CD14-positive monocyte (primary cell): ENCODE results near the gene CCDC194. TPM values are rescaled to one million over a fixed set of nuclear protein-coding genes. Genes with fewer than 3 reads are reported as not detected.

Experiments used
- DNase-seq, 3 donors: peaks; one replicate each; pipeline ENCODE4 v3.0.0-alpha.2; 2011 to 2022
- H2AFZ ChIP-seq: 2 replicates; pipeline ENCODE4 v1.6.0; 2012; ENCODE audit warnings: mild to moderate bottlenecking, low read depth, low read length, inconsistent platforms; ENCODE audit not compliant: insufficient read depth, poor library complexity, severe bottlenecking
- H3K27ac ChIP-seq, 2 donors: 1 replicate in 1 of 2; 2 replicates in 1 of 2; pipeline ENCODE4 v1.5.1; 2012 to 2013; ENCODE audit warnings: low read length in 2 of 2, control low read depth in 1 of 2, inconsistent platforms in 1 of 2, low read depth in 1 of 2, mild to moderate bottlenecking in 1 of 2
- H3K27me3 ChIP-seq, 2 donors: one replicate each; pipeline versions ENCODE4 v1.6.0 to v1.6.1; 2011 to 2013; ENCODE audit warnings: low read length in 2 of 2; ENCODE audit not compliant: control insufficient read depth in 2 of 2, insufficient read depth in 2 of 2
- H3K36me3 ChIP-seq, 2 donors: replicated peaks in 1 of 2; 1 replicate in 1 of 2; 2 replicates in 1 of 2; pipeline versions ENCODE4 v1.5.1 to v1.6.1; 2012 to 2013; ENCODE audit warnings: low read length in 2 of 2, control low read depth in 1 of 2, inconsistent platforms in 1 of 2, mild to moderate bottlenecking in 1 of 2; ENCODE audit not compliant: insufficient read depth in 2 of 2, control insufficient read depth in 1 of 2
- H3K4me1 ChIP-seq, 2 donors: 1 replicate in 1 of 2; 2 replicates in 1 of 2; pipeline versions ENCODE4 v1.5.1 to v1.6.1; 2012 to 2013; ENCODE audit warnings: low read length in 2 of 2, control low read depth in 1 of 2, inconsistent platforms in 1 of 2, mild to moderate bottlenecking in 1 of 2, moderate library complexity in 1 of 2; ENCODE audit not compliant: insufficient read depth in 2 of 2, control insufficient read depth in 1 of 2
- H3K4me2 ChIP-seq: replicated peaks from 2 replicates; pipeline ENCODE3; 2012; ENCODE audit warnings: low read length, moderate library complexity, mild to moderate bottlenecking; ENCODE audit not compliant: poor library complexity, severe bottlenecking; ENCODE audit errors: extremely low read depth
- H3K4me3 ChIP-seq, 3 experiments: fragments of 200-600 bp in 1 of 3; sonication (generic) in 1 of 3; replicated peaks in 1 of 3; 1 replicate in 2 of 3; 2 replicates in 1 of 3; pipeline ENCODE4 v1.5.1; 2011 to 2013; ENCODE audit warnings: low read length in 3 of 3, mild to moderate bottlenecking in 3 of 3, control low read depth in 2 of 3, low read depth in 2 of 3, inconsistent platforms in 1 of 3, moderate library complexity in 1 of 3
- H3K79me2 ChIP-seq: 2 replicates; pipeline ENCODE4 v1.6.0; 2012; ENCODE audit warnings: mild to moderate bottlenecking, control low read depth, inconsistent platforms, low read length, moderate library complexity; ENCODE audit not compliant: insufficient read depth
- H3K9ac ChIP-seq: 2 replicates; pipeline ENCODE4 v1.6.0; 2017; ENCODE audit warnings: low read length, mild to moderate bottlenecking; ENCODE audit not compliant: insufficient read depth, poor library complexity, severe bottlenecking
- H3K9me3 ChIP-seq, 2 donors: replicated peaks in 1 of 2; 1 replicate in 1 of 2; 2 replicates in 1 of 2; pipeline versions ENCODE4 v1.5.1 to v1.6.1; 2012 to 2013; ENCODE audit warnings: low read length in 2 of 2, control low read depth in 1 of 2; ENCODE audit not compliant: control insufficient read depth in 1 of 2, insufficient read depth in 1 of 2
- H4K20me1 ChIP-seq: 2 replicates; pipeline ENCODE4 v1.6.0; 2012; ENCODE audit warnings: mild to moderate bottlenecking, low read length, control low read depth, moderate library complexity; ENCODE audit not compliant: insufficient read depth
- H3K27ac Mint-ChIP-seq, 7 donors: one replicate each; pipeline ENCODE4 v1.8.0; 2020; ENCODE audit warnings: mild to moderate bottlenecking in 7 of 7, mixed read lengths in 7 of 7, moderate library complexity in 6 of 7, inconsistent platforms in 2 of 7
- H3K27me3 Mint-ChIP-seq, 3 donors: one replicate each; pipeline ENCODE4 v1.8.0; 2021 to 2022; ENCODE audit warnings: low read depth in 3 of 3, mild to moderate bottlenecking in 3 of 3, mixed read lengths in 3 of 3, moderate library complexity in 3 of 3, inconsistent platforms in 1 of 3
- H3K36me3 Mint-ChIP-seq, 2 donors: one replicate each; pipeline ENCODE4 v1.8.0; 2020; ENCODE audit warnings: mixed read lengths in 2 of 2, inconsistent platforms in 1 of 2, mild to moderate bottlenecking in 1 of 2
- H3K4me1 Mint-ChIP-seq: one replicate; pipeline ENCODE4 v1.8.0; 2020; ENCODE audit warnings: mild to moderate bottlenecking, mixed read lengths
- H3K4me3 Mint-ChIP-seq, 2 donors: one replicate each; pipeline ENCODE4 v1.8.0; 2020; ENCODE audit warnings: mild to moderate bottlenecking in 2 of 2, mixed read lengths in 2 of 2, moderate library complexity in 1 of 2
- H3K9me3 Mint-ChIP-seq, 7 donors: one replicate each; pipeline ENCODE4 v1.8.0; 2020 to 2022; ENCODE audit warnings: mixed read lengths in 7 of 7, mild to moderate bottlenecking in 6 of 7, moderate library complexity in 6 of 7, inconsistent platforms in 2 of 7
- CTCF ChIP-seq: fragments of 200-600 bp; IDR thresholded peaks from one replicate; pipeline ENCODE4 v1.8.0; 2022; ENCODE audit warnings: antibody characterized with exemption, mild to moderate bottlenecking
- WGBS: methylation state at CpG from one replicate; pipeline ENCODE4 v1.1.5; 2013; ENCODE audit warnings: missing lambda C conversion rate; ENCODE audit not compliant: insufficient coverage; 5-methylcytosine and 5-hydroxymethylcytosine counted together
- intact Hi-C, 2 donors: fragments of 100-400 bp; cut with micrococcal nuclease; formaldehyde crosslinking; loops; one replicate each; pipeline versions ENCODE4 v1.15.0 to v1.15.1; 2023
- polyA plus RNA-seq, 3 donors: library from polyadenylated mRNA; depleted of rRNA in 1 of 3; unstranded in 2 of 3; stranded (reverse) in 1 of 3; fragments of 300-500 nt in 2 of 3; fragments of >200 nt in 1 of 3; fragmentation: Illumina TruSeq in 2 of 3; gene quantifications; 1 replicate in 2 of 3; 2 replicates in 1 of 3; pipeline ENCODE4 v1.2.3, GENCODE V29; 2012 to 2021

CCDC194 gene
- polyA plus RNA-seq, 3 donors = 0.52 TPM; not detected in 2

GRCh38 chr19:17423429-17424208, 29.6 kb upstream of the CCDC194 start:
- no peak for TF ChIP-seq CTCF
- no peak for DNase-seq

GRCh38 chr19:17421942-17422341, 27.9 kb upstream of the CCDC194 start:
- DNase-seq = no peak
- Mint-ChIP-seq H3K4me1 (peaks cover 24% of the 10 kb centered on the region), H3K4me3 (no peak overlapping the region), H3K27me3 (peaks cover 0 to 2% (median 0%) of the 10 kb centered on the region in 3 donors), H3K36me3 (peaks cover 18 to 31% of the 10 kb centered on the region in 2 donors), H3K9me3 (no peaks in the 10 kb centered on the region), H3K27ac (no peak overlapping the region)
- Histone ChIP-seq H3K79me2 (no peaks in the 10 kb centered on the region), H3K27ac (no peak overlapping the region), H2AFZ (no peak overlapping the region), H3K27me3 (no peaks in the 10 kb centered on the region), H3K9ac (no peak overlapping the region), H3K9me3 (no peaks in the 10 kb centered on the region), H3K4me1 (peaks cover 15 to 29% of the 10 kb centered on the region in 2 donors), H3K36me3 (peaks cover 8 to 22% of the 10 kb centered on the region in 2 donors), H3K4me3 (no peak overlapping the region), H4K20me1 (no peaks in the 10 kb centered on the region), H3K4me2 (no peak overlapping the region)
- intact Hi-C loops = loop anchor here in 1 of 2 donors (2.0 kb wide), 1 partner anchor 15 kb away; no protein-coding TSS in a partner anchor
- TF ChIP-seq CTCF = no peak
- 97% methylated on average over 3 of the region's 4 CpGs for whole genome bisulfite sequencing

More at GRCh38 chr19:17423429-17424208, 29.6 kb upstream of the CCDC194 start:
- Histone ChIP-seq H3K9me3 (no peaks in the 10 kb centered on the region), H3K79me2 (no peaks in the 10 kb centered on the region), H4K20me1 (no peaks in the 10 kb centered on the region), H3K27ac (no peak overlapping the region), H3K36me3 (peaks cover 8 to 22% of the 10 kb centered on the region in 2 donors), H3K9ac (no peak overlapping the region), H3K4me3 (no peak overlapping the region), H3K4me1 (peaks cover 15 to 29% of the 10 kb centered on the region in 2 donors), H3K4me2 (no peak overlapping the region), H2AFZ (no peak overlapping the region), H3K27me3 (no peaks in the 10 kb centered on the region)
- Mint-ChIP-seq H3K9me3 (peaks cover 0 to 2% (median 0%) of the 10 kb centered on the region in 7 donors), H3K36me3 (peaks cover 16 to 29% of the 10 kb centered on the region in 2 donors), H3K4me1 (peaks cover 24% of the 10 kb centered on the region), H3K27me3 (peaks cover 0 to 4% (median 0%) of the 10 kb centered on the region in 3 donors), H3K27ac (no peak overlapping the region), H3K4me3 (no peak overlapping the region)
- 100% methylated on average over 3 of the region's 20 CpGs for WGBS
- intact Hi-C loops = no loop called here
